GM21825 (cell line): Measurements from ENCODE around the gene ENDOG.
A peak's percentile ranks its signal among the peaks of the same experiment; 100 is the strongest.
"Not testable (repeated sequence)": the region's sequence is repeated elsewhere in the genome, so short reads cannot be mapped to it uniquely, and the experiment has no call there.

Experiments
- ATAC-seq: cut with Tn5 transposase; IDR thresholded peaks from one replicate; pipeline ENCODE4 v1.9.1; 2021; ENCODE audit warnings: mild to moderate bottlenecking, moderate library complexity; ENCODE audit not compliant: unreplicated experiment

Gene ENDOG

GRCh38 chr9:128828267-128828666, 10.0 kb downstream of the ENDOG start:
- no peak for ATAC-seq

GRCh38 chr9:128828719-128829452, 10.6 kb downstream of the ENDOG start:
- ATAC-seq, result peak; percentile 3

GRCh38 chr9:128829477-128830251, 11.4 kb downstream of the ENDOG start, which contains the start of gene SPOUT1:
TSS of gene SPOUT1 (minus strand) at chr9:128829794. CDS start at chr9:128829780, 14 bp downstream.
- peak; percentile 95 for ATAC-seq

- no peak for ATAC-seq
Observed at GRCh38 chr9:128833696-128834095, 15.4 kb downstream of the ENDOG start.

GRCh38 chr9:128835246-128836210, 17.2 kb downstream of the ENDOG start:
- no peak for ATAC-seq

GRCh38 chr9:128836509-128837145, 18.3 kb downstream of the ENDOG start:
- no peak for ATAC-seq

- no peak for ATAC-seq
Observed at GRCh38 chr9:128838338-128838737, 20.0 kb downstream of the ENDOG start.

GRCh38 chr9:128840524-128840923, 22.2 kb downstream of the ENDOG start:
- ATAC-seq, result no peak

GRCh38 chr9:128841694-128842492, 23.6 kb downstream of the ENDOG start:
- no peak for ATAC-seq

GRCh38 chr9:128843171-128843570, 24.9 kb downstream of the ENDOG start:
- not testable (repeated sequence) for ATAC-seq

- ATAC-seq, result no peak
Observed at GRCh38 chr9:128845186-128845931, 27.1 kb downstream of the ENDOG start.

- ATAC-seq, result no peak
Observed at GRCh38 chr9:128846680-128847030, 28.4 kb downstream of the ENDOG start.

- no peak for ATAC-seq
Observed at GRCh38 chr9:128847803-128848202, 29.5 kb downstream of the ENDOG start.

GRCh38 chr9:128851024-128851423, 32.7 kb downstream of the ENDOG start:
- not testable (repeated sequence) for ATAC-seq

GRCh38 chr9:128851779-128852600, 33.7 kb downstream of the ENDOG start:
- ATAC-seq, result not testable (repeated sequence)

GRCh38 chr9:128852646-128853045, 34.3 kb downstream of the ENDOG start:
- not testable (repeated sequence) for ATAC-seq

- not testable (repeated sequence) for ATAC-seq
Observed at GRCh38 chr9:128854454-128854853, 36.2 kb downstream of the ENDOG start.

GRCh38 chr9:128858476-128858875, 40.2 kb downstream of the ENDOG start:
- ATAC-seq, result not testable (repeated sequence)
